A549 (cell line): ENCODE data around the gene GSTA3.

Source experiments
- CBX8 ChIP-seq: fragments of 200-600 bp; sonication (generic); IDR thresholded peaks from 2 replicates; pipeline ENCODE4 v1.6.1; 2016
- CHD4 ChIP-seq: fragments of 200-600 bp; sonication (generic); IDR thresholded peaks from 2 replicates; pipeline ENCODE4 v1.6.1; 2016; ENCODE audit warnings: antibody characterized with exemption, mild to moderate bottlenecking, borderline replicate concordance
- KDM1A ChIP-seq: fragments of 200-600 bp; sonication (generic); IDR thresholded peaks from 2 replicates; pipeline ENCODE4 v1.6.1; 2016; ENCODE audit warnings: low read depth, mild to moderate bottlenecking
- MAFK ChIP-seq: fragments of 450-650 bp; IDR thresholded peaks from 2 replicates; pipeline ENCODE4 v1.6.1; 2014; ENCODE audit not compliant: partially characterized antibody
- POLR2A ChIP-seq: IDR thresholded peaks from 2 replicates; pipeline ENCODE4 v1.6.1; 2012; ENCODE audit warnings: mild to moderate bottlenecking, low read length
- RAD21 ChIP-seq, 2 experiments: fragments of >200 bp in 1 of 2; sonication (Bioruptor Twin) in 1 of 2; formaldehyde crosslinking in 1 of 2; IDR thresholded peaks in 1 of 2; conservative IDR thresholded peaks in 1 of 2; 2 replicates in 1 of 2; 3 replicates in 1 of 2; pipeline ENCODE4 v1.6.1; 2012 to 2018; ENCODE audit warnings: inconsistent platforms in 1 of 2
- RFX5 ChIP-seq: fragments of 450-650 bp; IDR thresholded peaks from 2 replicates; pipeline ENCODE4 v1.7.1; 2014; ENCODE audit warnings: antibody characterized with exemption, mild to moderate bottlenecking, moderate library complexity
- SMC3 ChIP-seq: fragments of >200 bp; sonication (Bioruptor Twin); formaldehyde crosslinking; IDR thresholded peaks from 3 replicates; pipeline ENCODE4 v1.6.1; 2018; ENCODE audit warnings: inconsistent platforms
- TF ChIP-seq, protein P1 (sequence below): fragments of >200 bp; sonication (Bioruptor Twin); formaldehyde crosslinking; IDR thresholded peaks from 3 replicates; pipeline ENCODE4 v1.5.1; 2016
- TF ChIP-seq, protein P2 (sequence below): IDR thresholded peaks from 2 replicates; pipeline ENCODE4 v1.6.1; 2012
- TF ChIP-seq, protein P3 (sequence below): fragments of 150-350 bp; IDR thresholded peaks from 2 replicates; pipeline ENCODE4 v1.6.1; 2014; ENCODE audit warnings: low read depth, mild to moderate bottlenecking, low read length
- TF ChIP-seq, protein P4 (sequence below): IDR thresholded peaks from 2 replicates; pipeline ENCODE4 v1.6.1; 2012

DNA sequence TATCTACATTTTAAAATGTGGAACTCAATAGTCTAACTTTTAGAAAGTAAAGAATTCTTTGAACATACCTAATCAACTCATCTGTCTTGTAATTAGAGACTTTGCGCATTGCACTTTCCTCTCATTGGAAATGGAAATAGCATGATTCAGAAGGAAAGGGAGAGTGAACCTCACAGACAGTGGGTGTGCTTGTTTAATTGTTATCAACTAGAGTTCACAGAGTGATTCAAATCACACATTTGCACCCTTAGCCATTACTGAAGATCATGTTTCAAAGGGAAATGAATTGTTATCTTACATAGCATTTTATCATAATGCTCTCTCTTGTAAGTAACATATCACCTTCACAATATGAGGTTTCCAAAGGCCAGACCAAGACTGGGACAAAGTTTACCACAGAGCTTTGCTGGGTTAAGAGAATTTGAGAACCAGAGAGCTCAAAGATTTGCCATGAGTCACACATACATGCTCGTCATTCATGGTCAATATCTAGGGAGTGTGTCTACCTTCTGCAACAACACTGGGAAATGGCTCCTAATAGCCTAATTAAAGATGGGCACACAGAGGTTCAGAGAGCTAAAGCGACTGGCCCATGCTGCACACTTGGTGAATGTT is 21.5 kb downstream of the GSTA3 start:
- TF ChIP-seq POLR2A, result no peak
- TF ChIP-seq, protein P1, sequence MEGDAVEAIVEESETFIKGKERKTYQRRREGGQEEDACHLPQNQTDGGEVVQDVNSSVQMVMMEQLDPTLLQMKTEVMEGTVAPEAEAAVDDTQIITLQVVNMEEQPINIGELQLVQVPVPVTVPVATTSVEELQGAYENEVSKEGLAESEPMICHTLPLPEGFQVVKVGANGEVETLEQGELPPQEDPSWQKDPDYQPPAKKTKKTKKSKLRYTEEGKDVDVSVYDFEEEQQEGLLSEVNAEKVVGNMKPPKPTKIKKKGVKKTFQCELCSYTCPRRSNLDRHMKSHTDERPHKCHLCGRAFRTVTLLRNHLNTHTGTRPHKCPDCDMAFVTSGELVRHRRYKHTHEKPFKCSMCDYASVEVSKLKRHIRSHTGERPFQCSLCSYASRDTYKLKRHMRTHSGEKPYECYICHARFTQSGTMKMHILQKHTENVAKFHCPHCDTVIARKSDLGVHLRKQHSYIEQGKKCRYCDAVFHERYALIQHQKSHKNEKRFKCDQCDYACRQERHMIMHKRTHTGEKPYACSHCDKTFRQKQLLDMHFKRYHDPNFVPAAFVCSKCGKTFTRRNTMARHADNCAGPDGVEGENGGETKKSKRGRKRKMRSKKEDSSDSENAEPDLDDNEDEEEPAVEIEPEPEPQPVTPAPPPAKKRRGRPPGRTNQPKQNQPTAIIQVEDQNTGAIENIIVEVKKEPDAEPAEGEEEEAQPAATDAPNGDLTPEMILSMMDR, result no peak
- TF ChIP-seq CHD4, result no peak
- no peak for TF ChIP-seq KDM1A
- no peak for TF ChIP-seq CBX8
- TF ChIP-seq SMC3, result no peak
- no peak for TF ChIP-seq RAD21 (conservative IDR thresholded peaks at IDR 0.05 in 1 of 2, IDR thresholded peaks at IDR 0.05 in 1 of 2)
- TF ChIP-seq MAFK, result no peak
- TF ChIP-seq, protein P2, sequence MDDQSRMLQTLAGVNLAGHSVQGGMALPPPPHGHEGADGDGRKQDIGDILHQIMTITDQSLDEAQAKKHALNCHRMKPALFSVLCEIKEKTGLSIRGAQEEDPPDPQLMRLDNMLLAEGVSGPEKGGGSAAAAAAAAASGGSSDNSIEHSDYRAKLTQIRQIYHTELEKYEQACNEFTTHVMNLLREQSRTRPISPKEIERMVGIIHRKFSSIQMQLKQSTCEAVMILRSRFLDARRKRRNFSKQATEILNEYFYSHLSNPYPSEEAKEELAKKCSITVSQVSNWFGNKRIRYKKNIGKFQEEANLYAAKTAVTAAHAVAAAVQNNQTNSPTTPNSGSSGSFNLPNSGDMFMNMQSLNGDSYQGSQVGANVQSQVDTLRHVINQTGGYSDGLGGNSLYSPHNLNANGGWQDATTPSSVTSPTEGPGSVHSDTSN, result no peak
- TF ChIP-seq, protein P3, sequence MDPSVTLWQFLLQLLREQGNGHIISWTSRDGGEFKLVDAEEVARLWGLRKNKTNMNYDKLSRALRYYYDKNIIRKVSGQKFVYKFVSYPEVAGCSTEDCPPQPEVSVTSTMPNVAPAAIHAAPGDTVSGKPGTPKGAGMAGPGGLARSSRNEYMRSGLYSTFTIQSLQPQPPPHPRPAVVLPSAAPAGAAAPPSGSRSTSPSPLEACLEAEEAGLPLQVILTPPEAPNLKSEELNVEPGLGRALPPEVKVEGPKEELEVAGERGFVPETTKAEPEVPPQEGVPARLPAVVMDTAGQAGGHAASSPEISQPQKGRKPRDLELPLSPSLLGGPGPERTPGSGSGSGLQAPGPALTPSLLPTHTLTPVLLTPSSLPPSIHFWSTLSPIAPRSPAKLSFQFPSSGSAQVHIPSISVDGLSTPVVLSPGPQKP, result no peak
- TF ChIP-seq RFX5, result no peak
- TF ChIP-seq, protein P4, sequence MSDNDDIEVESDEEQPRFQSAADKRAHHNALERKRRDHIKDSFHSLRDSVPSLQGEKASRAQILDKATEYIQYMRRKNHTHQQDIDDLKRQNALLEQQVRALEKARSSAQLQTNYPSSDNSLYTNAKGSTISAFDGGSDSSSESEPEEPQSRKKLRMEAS, result no peak
